ENCODE results near the gene APOH.

Gene APOH

DNA sequence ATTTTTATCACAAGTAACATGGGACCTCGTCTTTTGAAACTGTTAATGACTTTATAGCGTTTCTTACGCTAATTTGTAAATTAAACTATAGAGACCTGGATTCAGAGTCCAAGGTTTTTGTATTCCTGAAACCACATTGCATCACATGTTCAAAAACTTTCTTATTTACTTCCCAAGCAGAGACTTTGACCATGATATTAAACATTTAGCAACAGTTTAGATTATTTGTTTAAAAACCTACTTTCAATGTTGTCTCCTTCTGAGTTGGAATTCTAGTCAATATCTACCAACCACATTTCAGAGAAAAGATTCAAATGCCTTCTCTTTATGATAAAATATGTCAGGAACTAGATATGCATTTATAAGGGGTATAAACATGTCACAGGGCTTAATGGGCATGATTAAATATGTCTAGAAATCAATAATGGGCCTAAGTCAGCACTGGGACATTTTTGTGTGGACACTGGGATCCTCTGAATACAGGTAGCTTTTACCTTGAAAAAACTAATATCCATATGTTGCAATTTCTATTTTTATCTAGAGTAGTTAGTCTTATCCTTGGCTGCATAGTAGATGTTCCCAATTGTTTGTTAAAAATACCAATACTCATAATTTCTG, 6.3 kb upstream of the APOH start:
- no peak for FAIRE-seq
- DNase-seq (ENCODE audit: low spot score) = no peak

DNA sequence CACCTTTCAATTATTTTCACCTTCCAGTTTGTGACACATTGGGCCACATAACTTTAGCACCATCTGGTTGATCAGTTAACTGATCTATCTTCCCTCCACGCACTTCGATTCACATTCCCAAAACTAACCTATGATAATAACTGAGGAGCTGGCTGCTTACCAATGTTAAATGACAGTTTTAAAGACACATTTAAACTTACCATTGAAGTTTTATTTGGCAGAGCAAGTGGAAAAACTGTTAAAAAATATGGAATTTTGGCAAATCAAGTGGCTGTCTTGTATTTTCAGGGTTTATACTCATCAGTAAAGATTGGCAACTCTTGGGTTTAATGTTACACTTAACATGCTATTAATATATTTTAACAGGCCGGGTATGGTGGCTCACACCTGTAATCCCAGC, 5.4 kb upstream of the APOH start:
- no peak for FAIRE-seq
- DNase-seq (ENCODE audit: low spot score) = no peak

DNA sequence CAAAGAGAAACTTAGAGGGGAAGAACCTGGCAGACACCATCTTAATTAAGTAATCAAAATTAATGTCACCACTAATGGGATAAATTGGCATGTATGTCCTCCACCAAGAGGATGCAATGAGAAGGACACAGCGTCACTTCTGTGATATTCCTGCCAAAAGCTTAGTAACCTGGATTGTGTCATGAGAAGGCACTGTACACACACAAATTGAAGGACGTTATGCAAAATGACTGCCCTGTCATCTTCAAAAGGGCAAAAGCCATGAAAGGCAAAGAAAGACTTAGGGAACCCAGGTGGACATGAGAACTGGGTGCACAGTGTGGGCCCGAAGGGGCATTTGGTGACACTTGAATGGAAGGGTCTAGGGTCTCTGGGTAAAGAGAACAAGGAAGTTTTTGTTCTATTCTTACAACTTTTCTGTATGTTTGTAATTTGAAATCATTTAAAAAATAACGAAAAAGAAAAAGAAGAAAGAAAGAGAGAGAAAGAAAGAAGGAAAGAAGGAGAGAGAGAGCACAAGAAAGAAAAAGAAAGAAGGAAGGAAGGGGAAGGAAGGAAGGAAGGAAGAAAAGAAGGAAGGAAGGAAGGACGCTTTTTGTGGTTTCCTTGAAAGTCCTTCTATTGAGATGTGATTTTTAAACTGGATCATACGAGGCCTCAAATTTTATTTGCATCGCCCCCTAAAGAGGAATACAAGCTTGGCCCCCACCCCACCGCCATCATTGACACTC, 4.0 kb upstream of the APOH start:
- DNase-seq (ENCODE audit: low spot score) = no peak

DNA sequence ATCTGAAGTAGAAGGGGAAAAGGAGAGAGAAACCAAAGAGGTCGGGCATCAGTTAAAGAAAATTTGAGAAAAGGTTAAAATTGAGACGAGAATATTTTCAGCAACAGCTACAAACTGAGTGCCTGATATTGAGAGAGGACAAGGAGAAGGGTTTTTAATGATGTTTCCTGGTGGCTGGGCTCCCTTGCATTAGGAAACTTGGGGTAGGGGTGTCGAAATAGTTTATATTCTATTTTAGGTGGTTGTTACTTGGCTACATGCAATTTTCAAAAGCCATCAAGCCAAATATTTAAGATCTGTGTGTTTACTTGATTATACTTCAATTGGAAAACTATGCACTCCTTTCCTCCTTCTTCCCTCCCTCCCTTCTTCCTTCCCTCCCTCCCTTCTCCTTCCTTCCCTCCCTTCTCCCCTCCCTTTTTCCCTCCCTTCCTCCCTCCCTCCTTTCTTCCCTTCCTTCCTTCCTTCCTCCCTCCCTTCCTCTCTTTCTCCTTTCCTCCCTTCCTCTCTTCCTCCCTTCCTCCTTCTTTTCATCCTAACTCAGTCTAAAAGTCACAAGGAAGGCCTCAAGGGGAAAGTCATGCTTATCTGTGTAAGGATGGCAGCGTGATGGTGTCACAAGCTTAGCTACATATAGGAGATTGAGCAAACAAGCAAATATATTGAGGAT, 1.8 kb upstream of the APOH start:
- FAIRE-seq = no peak
- no peak for DNase-seq (ENCODE audit: low spot score)

More for the DNA sequence above, 4.0 kb upstream of the APOH start:
- no peak for FAIRE-seq

DNA sequence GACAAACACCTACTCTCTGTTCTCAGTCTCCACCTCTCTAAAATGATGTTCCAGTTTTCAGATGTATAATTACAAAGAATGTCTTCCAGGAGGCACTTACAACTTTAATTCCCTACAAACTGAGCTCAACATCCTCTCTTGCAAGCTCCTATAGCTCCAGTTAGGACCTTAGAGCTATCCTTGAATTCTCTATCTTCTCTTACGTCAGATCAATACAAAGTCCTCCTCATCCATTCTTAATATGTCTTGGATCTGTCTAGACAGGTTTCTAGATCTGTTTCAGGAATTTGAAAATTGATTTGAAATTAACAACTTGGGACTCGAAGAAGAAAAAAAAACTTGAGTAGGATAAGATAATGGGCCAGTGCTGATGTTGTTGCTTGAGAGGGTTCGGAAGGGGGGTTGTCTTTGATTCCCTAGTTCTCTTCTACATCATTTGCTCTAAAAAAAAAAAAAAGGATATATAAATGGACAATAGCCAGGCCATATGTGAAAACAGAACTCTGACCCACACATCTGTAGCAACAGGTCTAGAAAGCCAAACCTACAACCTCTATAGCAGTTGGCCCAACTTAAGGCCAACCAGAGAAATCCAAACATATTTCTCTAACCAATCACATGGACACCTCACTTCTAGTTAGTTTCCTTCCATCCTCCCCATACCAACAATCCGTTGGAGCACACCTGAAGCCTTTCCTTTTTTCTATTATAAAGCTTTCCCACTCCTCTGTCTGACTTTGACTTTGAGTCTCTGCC, 746 bp upstream of the APOH start:
- no peak for DNase-seq (ENCODE audit: low spot score)
- no peak for FAIRE-seq

DNA sequence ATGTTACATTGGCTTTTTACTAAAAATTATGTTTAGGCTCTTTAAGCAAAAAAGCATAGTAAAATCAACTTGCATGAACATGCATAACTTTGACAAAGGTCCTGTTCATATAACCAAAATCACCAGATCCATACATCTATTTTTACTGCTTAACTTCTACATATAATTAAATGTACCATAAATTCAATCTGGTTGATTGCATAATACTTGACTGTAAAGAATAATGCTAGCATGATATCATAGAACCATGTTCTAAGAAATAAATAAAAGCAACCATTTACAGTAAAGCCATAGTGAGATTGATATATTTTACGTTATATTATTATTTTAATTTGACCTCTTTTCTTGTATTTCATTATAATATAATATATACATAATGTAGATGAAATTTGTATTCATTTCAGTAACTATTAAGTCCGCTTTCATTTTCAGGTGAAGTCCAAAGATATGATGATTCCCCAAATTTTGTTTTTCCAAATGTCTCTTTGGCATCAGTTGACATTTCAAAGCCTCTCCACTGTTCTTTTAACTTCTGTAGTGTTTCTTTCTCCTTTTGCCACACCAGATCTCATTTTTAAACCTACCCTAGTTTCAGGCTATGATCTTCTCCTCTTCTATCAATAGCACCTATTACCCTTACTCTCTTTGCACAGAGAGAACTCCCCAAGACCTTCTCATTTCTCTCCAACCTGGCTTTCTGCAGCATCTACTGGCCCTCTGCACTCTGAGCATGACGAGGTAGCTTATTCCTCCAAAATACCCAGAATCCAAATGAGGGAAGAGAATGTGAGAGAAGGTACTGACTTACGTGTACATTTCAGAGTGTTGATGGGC, 1.8 kb downstream of the APOH start:
- no peak for DNase-seq (ENCODE audit: low spot score)
- no peak for FAIRE-seq

DNA sequence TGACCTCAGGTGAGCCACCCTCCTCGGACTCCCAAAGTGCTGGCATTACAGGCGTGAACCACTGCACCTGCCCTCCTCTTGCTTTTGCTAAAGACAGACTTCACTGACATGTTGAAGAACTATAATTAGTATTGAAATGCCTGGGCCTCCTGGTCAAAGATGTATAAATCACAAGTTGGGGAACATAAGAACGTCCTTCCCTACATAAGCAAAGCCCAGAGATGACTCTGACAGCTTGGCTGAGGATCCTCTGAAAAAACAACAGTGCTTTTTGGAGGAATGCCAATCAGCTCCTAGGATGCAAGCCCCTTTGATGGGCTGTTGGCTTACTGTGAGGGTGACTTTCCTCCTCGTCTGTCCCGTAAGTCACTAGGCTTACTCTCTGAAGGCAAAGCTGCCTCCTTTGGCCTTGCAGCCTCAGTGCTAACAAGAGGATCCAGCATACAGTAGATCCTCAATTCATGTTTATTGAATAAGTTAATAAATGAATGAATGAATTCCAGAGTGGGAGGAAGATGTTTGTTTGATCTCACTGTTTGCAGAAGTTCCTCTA, 6.3 kb downstream of the APOH start:
- DNase-seq (ENCODE audit: low spot score) (no peak), FAIRE-seq (no peak)

DNA sequence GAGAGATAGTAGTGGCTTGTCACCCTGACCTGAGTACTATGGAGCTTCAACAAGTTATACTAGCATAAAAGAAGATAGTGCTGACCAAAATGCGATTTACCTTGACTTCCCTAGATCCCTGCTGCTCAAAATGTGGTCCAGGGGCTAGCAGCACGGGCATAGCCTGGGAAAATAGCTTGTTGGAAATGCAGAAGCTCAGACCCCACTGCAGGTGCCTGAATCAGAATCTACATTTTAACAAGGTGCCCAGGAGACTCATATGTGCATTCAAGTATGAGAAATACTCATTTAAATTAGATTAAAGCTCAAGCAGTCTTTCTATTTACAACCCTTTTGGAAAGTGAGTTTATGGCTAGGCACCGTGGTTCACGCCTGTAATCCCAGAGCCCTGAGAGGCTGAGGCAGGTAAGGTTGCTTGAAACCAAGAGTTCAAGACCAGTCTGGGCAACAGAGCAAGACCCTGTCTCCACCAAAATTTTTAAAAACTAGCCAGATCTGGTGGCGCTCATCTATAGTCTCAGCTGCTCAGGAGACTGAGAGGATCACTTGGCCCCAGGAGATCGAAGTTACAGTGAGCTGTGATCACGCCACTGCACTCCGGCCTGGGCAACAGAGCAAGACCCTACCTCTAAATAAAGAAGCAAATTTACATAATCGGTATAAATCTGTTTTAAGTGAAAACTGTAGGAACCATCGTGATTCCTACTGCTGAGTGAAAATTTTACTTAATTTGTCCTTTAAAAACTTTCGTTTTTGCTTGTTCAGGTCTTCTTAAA, 7.3 kb downstream of the APOH start:
- no peak for FAIRE-seq
- DNase-seq (ENCODE audit: low spot score) = no peak

DNA sequence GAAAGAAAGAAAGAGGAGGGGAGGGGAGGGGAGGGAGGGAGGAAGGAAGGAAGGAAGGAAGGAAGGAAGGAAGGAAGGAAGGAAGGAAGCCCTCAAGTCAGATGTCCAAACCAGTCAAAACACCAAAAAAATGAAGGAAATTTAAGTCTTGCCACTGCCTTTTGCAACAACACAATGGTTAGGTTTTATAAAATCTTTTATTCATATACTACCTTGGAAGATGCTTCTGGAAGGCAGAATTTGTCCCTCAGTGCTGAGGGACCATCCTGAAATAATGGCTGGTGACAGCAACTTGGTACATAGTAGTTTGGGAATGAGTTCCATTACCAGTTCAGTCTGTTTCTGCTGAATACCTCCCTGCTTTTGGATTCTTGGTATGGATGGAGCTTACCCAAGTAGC, 7.9 kb downstream of the APOH start:
- DNase-seq (ENCODE audit: low spot score) = no peak

DNA sequence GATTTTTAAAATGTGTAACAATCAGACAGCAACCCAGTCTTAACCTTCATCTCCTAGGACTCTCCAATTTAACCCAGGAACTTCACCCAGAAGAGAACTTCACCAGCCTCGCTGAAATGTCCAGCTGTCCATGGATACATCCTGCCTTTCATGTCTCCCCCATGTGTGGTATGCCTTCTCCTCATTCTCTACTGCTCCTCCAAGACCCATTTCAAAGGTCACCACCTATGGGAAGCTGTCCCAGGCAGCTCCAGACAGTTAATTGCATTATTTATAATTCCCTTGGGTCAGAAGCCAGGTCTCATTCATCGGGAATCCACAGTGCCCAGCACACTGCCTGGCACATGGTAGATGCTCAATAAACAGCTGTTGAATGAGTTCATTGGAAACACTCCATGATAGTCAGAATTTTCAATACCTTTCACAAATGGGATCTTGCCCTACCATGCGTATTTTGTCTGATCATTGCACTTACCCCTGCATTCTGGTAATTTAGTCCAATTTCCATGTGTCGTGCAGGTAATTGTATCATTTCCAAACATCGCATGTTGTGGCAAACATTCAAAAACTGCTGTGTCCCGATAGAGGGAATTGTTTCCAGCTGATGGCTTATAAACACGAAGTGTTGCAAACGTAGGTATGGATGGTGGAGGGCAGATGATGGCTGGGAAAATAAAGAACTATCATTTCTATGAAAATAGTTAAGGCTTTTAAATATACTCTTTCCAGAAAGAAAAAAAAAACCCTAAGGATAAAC, 9.0 kb downstream of the APOH start:
- no peak for DNase-seq (ENCODE audit: low spot score)
- no peak for FAIRE-seq

More for the DNA sequence above, 7.9 kb downstream of the APOH start:
- no peak for FAIRE-seq

DNA sequence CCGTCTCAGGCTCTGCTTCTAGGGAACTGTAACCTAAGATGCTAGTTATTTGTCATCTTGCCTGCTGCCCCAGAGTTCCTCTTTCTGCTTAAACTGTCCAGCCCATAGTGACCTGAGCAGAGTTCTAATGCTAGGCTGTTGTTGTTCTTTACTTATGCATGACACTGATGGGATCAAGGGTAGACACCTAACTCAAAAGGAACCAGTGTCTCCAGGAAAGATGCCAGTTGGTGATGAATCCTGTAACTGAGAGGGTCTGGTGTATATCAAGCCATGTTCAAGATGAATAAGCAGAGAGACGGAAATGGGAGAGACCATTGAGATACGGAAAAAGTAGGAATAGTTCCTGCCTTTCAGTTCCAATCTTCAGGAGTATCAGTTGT, 13.7 kb downstream of the APOH start:
- FAIRE-seq = no peak
- DNase-seq (ENCODE audit: low spot score) = no peak

DNA sequence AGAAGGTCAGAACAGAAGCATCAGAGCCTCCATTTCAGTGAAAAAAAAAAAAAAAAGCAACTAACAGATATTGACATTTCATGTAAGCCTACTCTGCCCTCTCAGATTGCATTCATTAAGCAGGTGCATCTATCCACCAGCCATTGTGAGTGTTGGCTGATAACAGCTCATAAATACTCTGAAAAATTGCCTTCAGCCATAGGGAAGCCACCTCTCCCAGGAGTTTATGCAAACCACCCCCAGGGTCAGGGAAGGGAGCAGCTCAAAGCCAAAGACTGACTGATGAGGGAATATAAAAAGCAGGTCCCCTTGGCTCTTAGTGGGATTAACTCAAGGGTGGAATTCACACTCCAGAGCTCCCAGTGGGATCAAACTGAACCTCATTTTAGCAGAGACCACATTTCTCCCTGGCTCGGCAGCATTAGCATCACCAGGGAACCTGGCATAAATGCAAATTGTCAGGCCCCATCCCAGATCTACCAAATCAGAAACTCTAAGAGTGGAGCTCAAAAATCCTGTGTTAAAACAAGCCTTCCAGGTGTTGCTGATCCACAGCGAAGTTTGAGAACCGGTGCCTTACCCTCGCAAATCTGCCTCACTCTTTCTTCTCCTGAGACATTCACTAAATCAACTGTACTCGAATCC, 14.2 kb downstream of the APOH start:
- FAIRE-seq (no peak), DNase-seq (ENCODE audit: low spot score) (no peak)

DNA sequence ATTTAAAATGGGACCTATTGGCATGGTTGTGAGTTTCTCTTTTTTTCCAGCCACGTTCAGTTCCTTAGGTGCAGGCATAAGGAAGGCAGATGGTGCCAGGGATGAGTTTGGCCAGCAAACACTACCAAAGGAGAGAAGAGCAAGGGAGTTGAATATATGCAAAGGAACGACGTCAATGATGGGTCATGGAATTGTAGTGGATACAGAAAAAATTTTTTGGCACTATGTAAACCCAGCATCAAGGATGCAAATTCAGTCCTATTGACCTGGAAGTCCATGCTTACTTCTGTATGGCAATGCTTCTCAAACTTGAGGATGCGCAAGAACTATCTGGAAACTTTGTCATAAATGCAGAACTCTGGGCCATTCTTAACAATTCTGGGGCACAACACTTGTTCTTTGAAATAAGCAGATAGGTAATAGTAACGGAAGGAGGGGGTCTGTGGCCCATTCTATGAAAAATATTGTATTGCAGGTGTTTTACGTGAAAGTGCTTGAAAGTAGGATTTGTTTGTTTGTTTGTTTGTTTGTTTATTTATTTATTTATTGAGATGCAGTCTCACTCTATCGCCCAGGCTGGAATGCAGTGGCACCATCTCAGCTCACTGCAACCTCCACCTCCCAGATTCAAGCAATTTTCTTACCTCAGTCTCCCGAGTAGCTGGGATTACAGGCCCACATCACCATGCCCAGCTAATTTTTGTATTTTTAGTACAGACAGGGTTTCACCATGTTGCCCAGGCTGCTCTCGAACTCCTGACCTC, 18.0 kb downstream of the APOH start:
- FAIRE-seq = no peak
- no peak for DNase-seq (ENCODE audit: low spot score)

DNA sequence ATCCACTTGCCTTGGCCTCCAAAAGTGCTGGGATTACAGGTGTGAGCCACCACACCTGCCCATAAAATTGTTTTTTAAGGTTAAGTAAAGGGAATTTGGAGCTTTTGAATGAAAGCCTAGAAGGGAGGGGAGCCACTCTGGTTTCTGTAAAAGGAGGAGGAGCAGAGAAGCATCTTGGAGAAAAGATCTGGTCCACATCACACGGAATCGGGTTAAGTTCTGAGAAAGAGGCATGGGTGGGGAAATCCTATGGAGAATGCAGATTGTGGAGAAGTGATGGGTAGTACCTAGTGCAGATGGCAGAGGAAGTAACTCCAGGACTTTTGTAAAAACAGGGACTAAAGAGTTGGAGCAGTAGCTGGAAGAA, 19.0 kb downstream of the APOH start:
- FAIRE-seq = no peak
- DNase-seq (ENCODE audit: low spot score) = no peak

DNA sequence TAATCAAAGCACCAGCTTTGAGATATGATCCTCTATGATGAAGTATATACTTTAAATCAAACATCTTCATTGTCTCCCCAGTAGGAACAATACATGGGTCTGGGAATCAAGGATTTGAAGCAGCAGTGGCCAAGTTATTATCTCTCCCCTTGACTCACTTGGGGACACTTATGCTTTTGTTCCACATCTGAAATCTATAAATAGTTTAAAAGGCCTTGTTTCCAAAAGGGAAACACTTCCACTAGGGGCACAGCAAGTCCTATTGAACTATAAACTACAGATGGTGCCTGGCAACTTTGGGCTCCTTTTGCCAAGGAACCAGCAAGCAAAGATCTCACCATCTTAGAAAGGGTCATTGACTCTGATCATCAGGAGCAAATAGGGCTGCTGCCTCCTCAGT, 21.3 kb downstream of the APOH start:
- FAIRE-seq (no peak), DNase-seq (ENCODE audit: low spot score) (no peak)

DNA sequence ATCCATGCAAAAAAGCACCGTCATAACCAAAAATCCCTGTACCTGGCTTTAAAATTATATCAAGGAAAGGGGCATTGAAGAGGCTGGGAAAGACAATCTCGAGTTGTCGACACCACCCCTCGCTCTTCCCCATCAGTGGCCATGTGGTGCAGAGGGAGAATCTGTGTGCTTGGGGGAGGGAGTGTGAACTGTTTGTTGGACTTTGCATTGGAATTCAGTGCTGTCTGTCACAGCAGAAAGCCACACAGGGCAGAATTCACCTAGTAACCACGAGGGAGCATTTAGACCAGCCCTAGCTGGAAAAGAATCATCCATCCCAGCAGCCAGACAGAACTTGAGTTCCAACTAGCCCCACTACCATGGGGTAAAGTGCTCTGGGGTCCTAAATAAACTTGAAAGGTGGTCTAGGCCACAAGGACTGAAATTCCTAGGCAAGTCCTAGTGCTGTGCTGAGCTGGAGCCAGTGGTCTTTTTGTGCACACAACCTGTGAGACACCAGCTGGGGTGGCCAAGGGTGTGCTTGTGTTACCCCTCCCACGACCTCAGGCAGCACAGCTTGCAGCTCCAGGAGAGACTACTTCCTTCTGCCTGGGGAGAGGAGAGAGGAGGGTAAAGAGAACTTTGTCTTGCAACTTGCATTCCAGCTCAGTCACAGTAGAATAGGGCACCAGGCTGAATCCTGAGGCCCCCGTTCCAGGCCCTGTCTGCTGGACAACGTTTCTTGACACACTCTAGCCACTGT, 25.8 kb downstream of the APOH start:
- FAIRE-seq (no peak), DNase-seq (ENCODE audit: low spot score) (no peak)

DNA sequence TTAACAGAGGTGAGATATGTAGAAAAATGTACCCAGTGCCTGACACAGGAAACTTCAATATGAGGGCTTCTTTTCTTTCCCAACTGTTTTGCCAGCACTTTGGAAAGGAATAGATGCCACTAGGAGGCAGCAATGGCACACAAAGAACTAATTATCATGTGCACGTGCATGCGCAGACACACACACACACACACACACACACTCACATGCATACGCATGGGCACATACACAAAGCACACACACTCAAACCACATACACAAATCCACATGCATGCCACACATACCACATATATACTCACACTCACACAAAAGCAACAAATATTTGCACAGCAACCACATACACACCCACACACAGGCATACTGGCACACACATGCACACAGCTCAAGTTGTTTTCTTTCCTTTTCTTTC, 28.5 kb downstream of the APOH start:
- FAIRE-seq = peak; percentile 7
- peak; percentile 57 for DNase-seq (ENCODE audit: low spot score)

Measured in RCC 7860 (cell line).